Measurements from ENCODE around the gene PPP3R1. TPM values are rescaled to one million over a fixed set of nuclear protein-coding genes. Genes with fewer than 3 reads are reported as not detected.

Gene PPP3R1
- total RNA-seq, 1 experiment from 2014 or later = 83.8 TPM

DNA sequence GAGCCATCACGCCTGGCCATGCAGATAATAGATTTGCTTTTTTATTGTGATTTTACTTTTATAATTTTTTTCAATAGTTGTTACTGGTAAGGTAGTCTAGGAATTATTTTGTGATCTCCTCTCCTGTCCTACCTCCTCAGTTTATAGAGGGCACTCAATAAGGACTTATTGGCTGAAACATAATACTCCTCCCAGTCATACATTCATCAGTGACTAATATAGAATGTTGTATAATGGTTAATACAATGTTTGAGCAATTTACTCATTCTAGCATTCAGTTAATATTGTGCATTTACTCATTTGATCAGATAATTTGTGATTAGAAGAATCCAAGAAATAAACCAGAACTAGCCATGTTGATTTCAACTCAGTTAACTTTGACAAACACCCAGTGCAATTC lies 25.8 kb upstream of the PPP3R1 start:
- no TSS peak for BruUV-seq (replicated peaks)
- Histone ChIP-seq H3K27ac (ENCODE audit: low read depth, low read length, poor library complexity, severe bottlenecking) (no peak overlapping the region), H3K27me3 (replicated peaks; ENCODE audit: insufficient read depth, low read depth, low read length, poor library complexity) (peaks cover 9% of the 10 kb centered on the region), H3K36me3 (ENCODE audit: insufficient read depth, low read length, poor library complexity, severe bottlenecking) (no peaks in the 10 kb centered on the region), H3K4me1 (ENCODE audit: insufficient read depth, low read length, poor library complexity, severe bottlenecking) (no peaks in the 10 kb centered on the region), H3K9me3 (ENCODE audit: low read depth, low read length, poor library complexity, severe bottlenecking) (no peaks in the 10 kb centered on the region), H3K4me3 (ENCODE audit: low read depth, low read length, poor library complexity, severe bottlenecking) (no peak overlapping the region)
- ChIA-PET CTCF (no interaction called here), POLR2A (ENCODE audit: low non-redundant PET) (no interaction called here)
- intact Hi-C loops (cut with micrococcal nuclease; ENCODE audit: unreplicated experiment) = no loop called here
- TF ChIP-seq, protein P1, sequence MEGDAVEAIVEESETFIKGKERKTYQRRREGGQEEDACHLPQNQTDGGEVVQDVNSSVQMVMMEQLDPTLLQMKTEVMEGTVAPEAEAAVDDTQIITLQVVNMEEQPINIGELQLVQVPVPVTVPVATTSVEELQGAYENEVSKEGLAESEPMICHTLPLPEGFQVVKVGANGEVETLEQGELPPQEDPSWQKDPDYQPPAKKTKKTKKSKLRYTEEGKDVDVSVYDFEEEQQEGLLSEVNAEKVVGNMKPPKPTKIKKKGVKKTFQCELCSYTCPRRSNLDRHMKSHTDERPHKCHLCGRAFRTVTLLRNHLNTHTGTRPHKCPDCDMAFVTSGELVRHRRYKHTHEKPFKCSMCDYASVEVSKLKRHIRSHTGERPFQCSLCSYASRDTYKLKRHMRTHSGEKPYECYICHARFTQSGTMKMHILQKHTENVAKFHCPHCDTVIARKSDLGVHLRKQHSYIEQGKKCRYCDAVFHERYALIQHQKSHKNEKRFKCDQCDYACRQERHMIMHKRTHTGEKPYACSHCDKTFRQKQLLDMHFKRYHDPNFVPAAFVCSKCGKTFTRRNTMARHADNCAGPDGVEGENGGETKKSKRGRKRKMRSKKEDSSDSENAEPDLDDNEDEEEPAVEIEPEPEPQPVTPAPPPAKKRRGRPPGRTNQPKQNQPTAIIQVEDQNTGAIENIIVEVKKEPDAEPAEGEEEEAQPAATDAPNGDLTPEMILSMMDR (conservative IDR thresholded peaks at IDR 0.05; ENCODE audit: low read depth, low read length) = no peak
- TF ChIP-seq EZH2 (IDR thresholded peaks at IDR 0.05; ENCODE audit: borderline replicate concordance, low read depth, low read length, poor library complexity, severe bottlenecking) = no peak
- DNase-seq (ENCODE audit: low spot score) = no peak

DNA sequence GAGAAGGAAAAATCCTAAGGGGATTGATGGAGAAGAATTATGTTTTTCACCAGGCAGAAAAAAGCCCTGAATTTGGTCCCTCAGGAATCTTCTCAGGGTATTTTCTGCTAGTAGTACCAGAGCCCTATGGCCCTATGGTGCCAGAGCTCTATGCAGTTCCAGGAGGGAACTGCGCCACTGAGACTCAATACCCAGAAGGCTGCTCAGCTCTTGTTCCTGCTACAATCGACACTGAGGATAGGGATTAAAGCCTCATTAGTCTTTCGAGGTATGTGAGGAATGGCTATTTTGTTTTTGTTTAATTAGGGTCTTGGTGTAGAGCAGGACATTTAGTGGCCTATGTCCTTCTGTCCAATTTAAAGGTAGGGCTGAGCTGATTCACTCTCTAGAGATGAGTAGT lies 21.7 kb upstream of the PPP3R1 start:
- Histone ChIP-seq H3K27ac (ENCODE audit: low read depth, low read length, poor library complexity, severe bottlenecking) (no peak overlapping the region), H3K36me3 (ENCODE audit: insufficient read depth, low read length, poor library complexity, severe bottlenecking) (no peaks in the 10 kb centered on the region), H3K27me3 (replicated peaks; ENCODE audit: insufficient read depth, low read depth, low read length, poor library complexity) (peaks cover 15% of the 10 kb centered on the region), H3K4me3 (ENCODE audit: low read depth, low read length, poor library complexity, severe bottlenecking) (no peak overlapping the region), H3K4me1 (ENCODE audit: insufficient read depth, low read length, poor library complexity, severe bottlenecking) (no peaks in the 10 kb centered on the region), H3K9me3 (ENCODE audit: low read depth, low read length, poor library complexity, severe bottlenecking) (no peaks in the 10 kb centered on the region)
- intact Hi-C loops (cut with micrococcal nuclease; ENCODE audit: unreplicated experiment) = no loop called here
- no peak for DNase-seq (ENCODE audit: low spot score)
- BruUV-seq (replicated peaks) = no TSS peak
- CTCF ChIA-PET = no interaction called here
- TF ChIP-seq, protein P1 (conservative IDR thresholded peaks at IDR 0.05; ENCODE audit: low read depth, low read length) = no peak
- TF ChIP-seq EZH2 (IDR thresholded peaks at IDR 0.05; ENCODE audit: borderline replicate concordance, low read depth, low read length, poor library complexity, severe bottlenecking) = no peak
- POLR2A ChIA-PET (ENCODE audit: low non-redundant PET) = interaction anchor here (0.6 kb wide), 1 partner anchor 32 kb away, joined by 3 read pairs; no protein-coding TSS in a partner anchor

DNA sequence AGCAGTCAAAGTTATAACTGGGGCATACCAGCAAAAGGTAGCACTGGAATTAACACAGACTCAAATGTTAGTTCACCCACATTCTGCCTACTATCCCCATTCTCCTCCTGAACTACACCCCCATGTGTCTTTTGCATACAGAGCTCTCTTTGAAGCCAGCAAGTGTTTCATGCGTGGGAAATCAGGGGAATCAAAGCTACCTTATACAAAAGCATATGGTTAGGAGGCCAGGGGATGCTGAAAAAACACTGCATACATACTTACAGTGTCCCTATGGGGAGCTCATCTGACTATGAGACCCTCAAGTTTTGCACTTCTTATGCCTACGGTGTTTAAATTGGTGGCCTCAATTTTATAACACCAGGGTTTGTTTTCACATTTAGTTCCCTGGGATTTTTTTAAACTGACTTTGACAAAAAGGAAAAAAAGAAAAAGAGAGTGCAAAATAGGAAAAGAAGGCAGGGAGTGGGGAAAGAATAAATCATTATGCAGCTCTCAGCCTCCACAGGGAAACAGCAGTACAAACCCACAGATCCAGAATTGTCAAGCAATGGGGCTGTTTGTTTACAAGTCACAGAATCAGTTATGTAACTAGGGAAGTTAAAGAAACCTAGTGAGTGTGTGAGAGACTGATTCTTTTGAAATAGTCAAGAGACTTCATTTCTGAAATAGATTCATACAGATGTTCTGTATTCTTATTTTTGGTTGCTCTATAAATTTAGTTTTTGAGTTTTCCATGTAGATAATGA lies 20.1 kb upstream of the PPP3R1 start:
- Histone ChIP-seq H3K4me3 (ENCODE audit: low read depth, low read length, poor library complexity, severe bottlenecking) (no peak overlapping the region), H3K27ac (ENCODE audit: low read depth, low read length, poor library complexity, severe bottlenecking) (no peak overlapping the region), H3K27me3 (replicated peaks; ENCODE audit: insufficient read depth, low read depth, low read length, poor library complexity) (peaks cover 15% of the 10 kb centered on the region), H3K36me3 (ENCODE audit: insufficient read depth, low read length, poor library complexity, severe bottlenecking) (no peaks in the 10 kb centered on the region), H3K9me3 (ENCODE audit: low read depth, low read length, poor library complexity, severe bottlenecking) (no peaks in the 10 kb centered on the region), H3K4me1 (ENCODE audit: insufficient read depth, low read length, poor library complexity, severe bottlenecking) (no peaks in the 10 kb centered on the region)
- CTCF ChIA-PET = no interaction called here
- POLR2A ChIA-PET (ENCODE audit: low non-redundant PET) = no interaction called here
- intact Hi-C loops (cut with micrococcal nuclease; ENCODE audit: unreplicated experiment) = no loop called here
- no peak for TF ChIP-seq EZH2 (IDR thresholded peaks at IDR 0.05; ENCODE audit: borderline replicate concordance, low read depth, low read length, poor library complexity, severe bottlenecking)
- TF ChIP-seq, protein P1 (conservative IDR thresholded peaks at IDR 0.05; ENCODE audit: low read depth, low read length) = no peak
- no TSS peak for BruUV-seq (replicated peaks)
- no peak for DNase-seq (ENCODE audit: low spot score)
